ENCODE measurements around the gene CHKA.

The CHKA gene

GRCh38 chr11:68043349-68044144 is 77.6 kb downstream of the CHKA start:
- peak; percentile 78 for DNase-seq

GRCh38 chr11:68043029-68043348 is 78.2 kb downstream of the CHKA start:
- no peak for DNase-seq

- no peak for DNase-seq
These were observed 78.8 kb downstream of the CHKA start for GRCh38 chr11:68042219-68043028.

GRCh38 chr11:68041617-68042218 is 79.5 kb downstream of the CHKA start:
- DNase-seq, result no peak

- DNase-seq, result no peak
These were observed 80.1 kb downstream of the CHKA start for GRCh38 chr11:68040957-68041591.

GRCh38 chr11:68040101-68040956 is 80.9 kb downstream of the CHKA start:
- no peak for DNase-seq

GRCh38 chr11:68039526-68040086 is 81.6 kb downstream of the CHKA start:
- no peak for DNase-seq

- DNase-seq, result no peak
These were observed 82.3 kb downstream of the CHKA start, which contains the start of gene TCIRG1 for GRCh38 chr11:68038718-68039525. Gene TCIRG1, plus strand, starts transcription at chr11:68039025. Its CDS starts 2,247 bp downstream, at chr11:68041272.

- DNase-seq, result no peak
These were observed 82.9 kb downstream of the CHKA start for GRCh38 chr11:68038226-68038717.

GRCh38 chr11:68037411-68038225 is 83.6 kb downstream of the CHKA start:
- DNase-seq, result no peak

- no peak for DNase-seq
These were observed 84.4 kb downstream of the CHKA start for GRCh38 chr11:68036717-68037239.

GRCh38 chr11:68036141-68036716 is 85.0 kb downstream of the CHKA start:
- DNase-seq, result no peak

GRCh38 chr11:68035266-68035876 is 85.8 kb downstream of the CHKA start:
- DNase-seq, result no peak

- DNase-seq, result no peak
These were observed 87.5 kb downstream of the CHKA start for GRCh38 chr11:68033708-68034045.

- DNase-seq, result no peak
These were observed 88.0 kb downstream of the CHKA start for GRCh38 chr11:68032997-68033707.

GRCh38 chr11:68032003-68032402 is 89.2 kb downstream of the CHKA start:
- DNase-seq, result no peak

GRCh38 chr11:68031144-68031464 is 90.1 kb downstream of the CHKA start:
- DNase-seq, result no peak

Measured in NCI-H510A (cell line).